Measurements from ENCODE around the gene CT47B1. TPM values are rescaled to one million over a fixed set of nuclear protein-coding genes. Genes with fewer than 3 reads are reported as not detected.

Gene CT47B1
- total and polyA plus RNA-seq, 11 donors, result not detected

Other genes with a start within 250 kb of the CT47B1 start
- gene C1GALT1C1, start 245.8 kb downstream of the CT47B1 start, total RNA-seq, result 10 to 100 TPM; 14.7 to 25.5 (median 18.5) TPM
- 10 to 100 TPM; 12.9 to 29.3 TPM for gene C1GALT1C1, start 245.8 kb downstream of the CT47B1 start, polyA plus RNA-seq
- gene CT47A11, start 61.3 kb upstream of the CT47B1 start, total RNA-seq, result not detected
- gene CT47A11, start 61.3 kb upstream of the CT47B1 start, polyA plus RNA-seq, result not detected
- gene CT47A10, start 66.2 kb upstream of the CT47B1 start, total RNA-seq, result not detected
- gene CT47A10, start 66.2 kb upstream of the CT47B1 start, polyA plus RNA-seq, result not detected
- gene CT47A9, start 71.0 kb upstream of the CT47B1 start, total RNA-seq, result not detected
- not detected for gene CT47A9, start 71.0 kb upstream of the CT47B1 start, polyA plus RNA-seq
- gene CT47A8, start 75.9 kb upstream of the CT47B1 start, total RNA-seq, result not detected
- gene CT47A8, start 75.9 kb upstream of the CT47B1 start, polyA plus RNA-seq, result not detected
- not detected for gene CT47A7, start 80.7 kb upstream of the CT47B1 start, total RNA-seq
- gene CT47A7, start 80.7 kb upstream of the CT47B1 start, polyA plus RNA-seq, result not detected
- gene CT47A6, start 85.6 kb upstream of the CT47B1 start, total RNA-seq, result not detected
- not detected for gene CT47A6, start 85.6 kb upstream of the CT47B1 start, polyA plus RNA-seq
- gene CT47A5, start 90.5 kb upstream of the CT47B1 start, total RNA-seq, result not detected
- not detected for gene CT47A5, start 90.5 kb upstream of the CT47B1 start, polyA plus RNA-seq
- not detected for gene CT47A4, start 95.3 kb upstream of the CT47B1 start, total RNA-seq
- gene CT47A4, start 95.3 kb upstream of the CT47B1 start, polyA plus RNA-seq, result not detected
- gene CT47A3, start 100.2 kb upstream of the CT47B1 start, total RNA-seq, result not detected
- gene CT47A3, start 100.2 kb upstream of the CT47B1 start, polyA plus RNA-seq, result not detected
- gene CT47A2, start 105.1 kb upstream of the CT47B1 start, total RNA-seq, result not detected
- gene CT47A2, start 105.1 kb upstream of the CT47B1 start, polyA plus RNA-seq, result not detected
- gene CT47A1, start 109.9 kb upstream of the CT47B1 start, total RNA-seq, result not detected
- gene CT47A1, start 109.9 kb upstream of the CT47B1 start, polyA plus RNA-seq, result not detected
- gene GLUD2, start 171.7 kb upstream of the CT47B1 start, total RNA-seq, result 1 to 10 TPM in 7 of 9 donors, under 1 TPM in 2; 0.37 to 2.1 (median 1.3) TPM
- under 1 TPM; 0.42 to 0.72 TPM for gene GLUD2, start 171.7 kb upstream of the CT47B1 start, polyA plus RNA-seq

Data from heart left ventricle (tissue), 11 donors.